Natural killer cell (primary cell): ENCODE results near the gene TOMM70. TPM values are rescaled to one million over a fixed set of nuclear protein-coding genes. Genes with fewer than 3 reads are reported as not detected.
A peak's percentile ranks its signal among the peaks of the same experiment; 100 is the strongest.
"Not testable (repeated sequence)": the region's sequence is repeated elsewhere in the genome, so short reads cannot be mapped to it uniquely, and the experiment has no call there.

Experiments used
- ATAC-seq, 3 donors: fragments of 150-1000 bp in 2 of 3; fragments of 200-7000 bp in 1 of 3; cut with Tn5 transposase; 1 replicate in 1 of 3; 2 replicates in 2 of 3; pipeline ENCODE4 v1.10.0; 2021; ENCODE audit warnings: mild to moderate bottlenecking in 2 of 3, moderate library complexity in 2 of 3
- DNase-seq, 2 donors: peaks; one replicate each; pipeline versions ENCODE4 v3.0.0 to v3.0.0-alpha.2; 2013 to 2021; ENCODE audit warnings: mixed read lengths in 1 of 2
- H3K27ac ChIP-seq: one replicate; pipeline ENCODE4 v1.5.1; 2013; ENCODE audit warnings: mild to moderate bottlenecking, low read length
- H3K27me3 ChIP-seq: one replicate; pipeline ENCODE4 v1.6.1; 2013; ENCODE audit warnings: low read length; ENCODE audit not compliant: control insufficient read depth, insufficient read depth
- H3K36me3 ChIP-seq: one replicate; pipeline ENCODE4 v1.6.1; 2013; ENCODE audit warnings: low read length; ENCODE audit not compliant: control insufficient read depth, insufficient read depth
- H3K4me1 ChIP-seq: one replicate; pipeline ENCODE4 v1.6.1; 2013; ENCODE audit warnings: low read length; ENCODE audit not compliant: control insufficient read depth, insufficient read depth
- H3K4me3 ChIP-seq: one replicate; pipeline ENCODE4 v1.5.1; 2013; ENCODE audit warnings: low read length
- H3K9me3 ChIP-seq: one replicate; pipeline ENCODE4 v1.6.1; 2013; ENCODE audit warnings: low read length; ENCODE audit not compliant: control insufficient read depth, insufficient read depth
- H3K27ac Mint-ChIP-seq, 2 donors: one replicate each; pipeline ENCODE4 v1.8.0; 2022; ENCODE audit warnings: mild to moderate bottlenecking in 2 of 2, mixed read lengths in 2 of 2, moderate library complexity in 1 of 2
- H3K27me3 Mint-ChIP-seq, 2 donors: one replicate each; pipeline ENCODE4 v1.8.0; 2022; ENCODE audit warnings: low read depth in 2 of 2, mixed read lengths in 2 of 2
- H3K36me3 Mint-ChIP-seq: one replicate; pipeline ENCODE4 v1.8.0; 2022; ENCODE audit warnings: mixed read lengths
- H3K4me1 Mint-ChIP-seq, 2 donors: one replicate each; pipeline ENCODE4 v1.8.0; 2022; ENCODE audit warnings: mixed read lengths in 2 of 2
- H3K4me3 Mint-ChIP-seq: one replicate; pipeline ENCODE4 v1.8.0; 2022; ENCODE audit warnings: mild to moderate bottlenecking, moderate library complexity, mixed read lengths
- H3K9me3 Mint-ChIP-seq, 2 donors: one replicate each; pipeline ENCODE4 v1.8.0; 2022; ENCODE audit warnings: mixed read lengths in 2 of 2
- CTCF ChIP-seq: fragments of 200-600 bp; IDR thresholded peaks from one replicate; pipeline ENCODE4 v1.8.0; 2022; ENCODE audit warnings: antibody characterized with exemption
- WGBS: methylation state at CpG from one replicate; pipeline ENCODE4 v1.1.7; 2013; ENCODE audit warnings: missing lambda C conversion rate; ENCODE audit not compliant: insufficient coverage; 5-methylcytosine and 5-hydroxymethylcytosine counted together
- intact Hi-C: fragments of 100-400 bp; cut with micrococcal nuclease; formaldehyde crosslinking; loops from one replicate; pipeline ENCODE4 v1.14.2; 2022
- total RNA-seq, 4 donors: library from RNA; stranded (reverse); fragments of 120-200 nt in 1 of 4; gene quantifications; one replicate each; pipeline versions ENCODE4 v1.2.3 to v1.2.4, GENCODE V29; 2013 to 2022

The TOMM70 gene
- total RNA-seq, 3 donors from 2014 or later (not counting 1 experiment from before 2014, with no cell fraction given): 19.1 to 26.6 (median 24.0) TPM

GRCh38 chr3:100339786-100340185 lies 61.1 kb downstream of the TOMM70 start:
- peaks cover 8 to 22% of the 10 kb centered on the region in 2 donors for H3K4me1 Mint-ChIP-seq
- H3K36me3 Mint-ChIP-seq: peaks cover 22% of the 10 kb centered on the region
- no peaks in the 10 kb centered on the region for H3K27me3 Mint-ChIP-seq
- Histone ChIP-seq H3K9me3 (no peaks in the 10 kb centered on the region), H3K4me3 (no peak overlapping the region), H3K27ac (no peak overlapping the region), H3K4me1 (peaks cover 12% of the 10 kb centered on the region), H3K36me3 (peaks cover 24% of the 10 kb centered on the region), H3K27me3 (no peaks in the 10 kb centered on the region)
- H3K27ac Mint-ChIP-seq: no peak overlapping the region
- H3K4me3 Mint-ChIP-seq: no peak overlapping the region
- no peak for TF ChIP-seq CTCF
- DNase-seq (no peak), ATAC-seq (no peak)
- H3K9me3 Mint-ChIP-seq: no peaks in the 10 kb centered on the region
- 96% methylated on average over 3 of the region's 5 CpGs for WGBS
- intact Hi-C loops: no loop called here

DNA sequence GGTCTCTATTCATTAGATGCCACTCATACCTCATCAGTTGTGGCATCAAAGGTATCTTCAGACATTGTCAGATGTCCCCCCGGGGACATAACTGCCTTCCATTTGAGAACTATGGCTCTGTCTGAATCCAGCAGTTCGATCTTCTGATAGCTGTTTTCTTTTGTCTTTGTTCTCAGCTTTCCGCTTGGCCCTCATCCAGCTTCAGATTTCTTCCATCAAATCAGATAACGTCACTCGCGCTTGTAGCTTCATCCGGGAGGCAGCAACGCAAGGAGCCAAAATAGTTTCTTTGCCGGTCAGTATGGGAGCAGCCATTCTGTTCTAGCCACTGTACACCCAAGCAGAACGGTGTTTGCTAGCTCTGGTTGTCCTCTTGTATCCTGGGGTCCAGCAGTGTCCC lies 62.0 kb downstream of the TOMM70 start:
- H3K9me3 ChIP-seq: no peaks in the 10 kb centered on the region
- no peak overlapping the region for H3K27ac ChIP-seq
- intact Hi-C loops: no loop called here
- peaks cover 17% of the 10 kb centered on the region for H3K36me3 ChIP-seq
- DNase-seq: no peak
- WGBS: 90% methylated on average over 10 of the region's 10 CpGs
- Mint-ChIP-seq H3K9me3 (no peaks in the 10 kb centered on the region), H3K36me3 (peaks cover 21% of the 10 kb centered on the region), H3K4me3 (no peak overlapping the region), H3K27ac (peak overlapping the region in 1 of 2 donors; percentile 69), H3K27me3 (no peaks in the 10 kb centered on the region), H3K4me1 (peaks cover 8 to 28% of the 10 kb centered on the region in 2 donors)
- no peak for TF ChIP-seq CTCF
- peaks cover 17% of the 10 kb centered on the region for H3K4me1 ChIP-seq
- no peak overlapping the region for H3K4me3 ChIP-seq
- H3K27me3 ChIP-seq: no peaks in the 10 kb centered on the region
- no peak for ATAC-seq

- H3K27ac ChIP-seq, H3K27me3 ChIP-seq, H3K36me3 Mint-ChIP-seq, H3K4me3 ChIP-seq, H3K9me3 ChIP-seq, intact Hi-C loops, H3K36me3 ChIP-seq, H3K9me3 Mint-ChIP-seq, ATAC-seq, H3K27me3 Mint-ChIP-seq, DNase-seq: not testable (repeated sequence)
- H3K27ac Mint-ChIP-seq: peak overlapping the region; percentile 86 to 88
- 97% methylated on average over 9 of the region's 10 CpGs for WGBS
- H3K4me1 ChIP-seq: peaks cover 21% of the 10 kb centered on the region
- peak overlapping the region; percentile 40 for H3K4me3 Mint-ChIP-seq
- peaks cover 8 to 29% of the 10 kb centered on the region in 2 donors for H3K4me1 Mint-ChIP-seq
These were observed 64.7 kb downstream of the TOMM70 start for GRCh38 chr3:100336229-100336628.

- Histone ChIP-seq H3K36me3 (no peaks in the 10 kb centered on the region), H3K27me3 (no peaks in the 10 kb centered on the region), H3K4me3 (peak overlapping the region; percentile 70), H3K27ac (peak overlapping the region; percentile 60), H3K4me1 (peaks cover 21% of the 10 kb centered on the region), H3K9me3 (no peaks in the 10 kb centered on the region)
- Mint-ChIP-seq H3K36me3 (no peaks in the 10 kb centered on the region), H3K27ac (peak overlapping the region; percentile 86 to 88), H3K9me3 (no peaks in the 10 kb centered on the region), H3K4me1 (peaks cover 8 to 29% of the 10 kb centered on the region in 2 donors), H3K4me3 (peak overlapping the region; percentile 95), H3K27me3 (no peaks in the 10 kb centered on the region)
- DNase-seq (peak; percentile 16 to 30), ATAC-seq (peak; percentile 27 to 51 (median 36))
- TF ChIP-seq CTCF: no peak
- intact Hi-C loops: no loop called here
- WGBS: 76% methylated on average over 14 of the region's 14 CpGs
These were observed 65.5 kb downstream of the TOMM70 start for GRCh38 chr3:100335434-100335833.
